Spinal cord (tissue), 10 donors: ENCODE data around the gene ESYT3. TPM values are rescaled to one million over a fixed set of nuclear protein-coding genes. Genes with fewer than 3 reads are reported as not detected.
"Not testable (repeated sequence)": the region's sequence is repeated elsewhere in the genome, so short reads cannot be mapped to it uniquely, and the experiment has no call there.

ENCODE experiments used
- DNase-seq, 6 donors: peaks; one replicate each; pipeline versions ENCODE4 v3.0.0 to v3.0.0-alpha.2; 2013 to 2015; ENCODE audit warnings: low spot score in 6 of 6, low read depth in 4 of 6
- H3K27ac ChIP-seq: one replicate; pipeline ENCODE4 v1.5.1; 2013; ENCODE audit warnings: low read depth, low read length, control low read depth
- H3K27me3 ChIP-seq: one replicate; pipeline ENCODE4 v1.6.1; 2013; ENCODE audit warnings: low read length; ENCODE audit not compliant: control insufficient read depth, insufficient read depth
- H3K36me3 ChIP-seq: one replicate; pipeline ENCODE4 v1.6.1; 2013; ENCODE audit warnings: low read length; ENCODE audit not compliant: control insufficient read depth, insufficient read depth
- H3K4me1 ChIP-seq: one replicate; pipeline ENCODE4 v1.6.1; 2013; ENCODE audit warnings: low read length; ENCODE audit not compliant: control insufficient read depth, insufficient read depth
- H3K4me3 ChIP-seq: one replicate; pipeline ENCODE4 v1.5.1; 2013; ENCODE audit warnings: low read depth, low read length, control low read depth
- H3K9me3 ChIP-seq: one replicate; pipeline ENCODE4 v1.6.1; 2013; ENCODE audit warnings: low read length; ENCODE audit not compliant: control insufficient read depth, insufficient read depth
- WGBS: methylation state at CpG from one replicate; pipeline ENCODE4 v1.1.5; 2013; ENCODE audit warnings: missing lambda C conversion rate; ENCODE audit not compliant: insufficient coverage; 5-methylcytosine and 5-hydroxymethylcytosine counted together
- polyA plus RNA-seq, 2 donors: library from polyadenylated mRNA; unstranded; fragments of 120-200 nt; gene quantifications; one replicate each; pipeline ENCODE4 v1.2.1, GENCODE V29; 2013; ENCODE audit not compliant: insufficient read length in 2 of 2
- total RNA-seq, 2 donors: library from RNA; depleted of rRNA in 1 of 2; stranded (reverse); fragments of 120-200 nt in 1 of 2; fragments of >200 nt in 1 of 2; gene quantifications; one replicate each; pipeline versions ENCODE4 v1.2.3 to v1.2.4, GENCODE V29; 2013 to 2014
- donor health status: healthy.

The ESYT3 gene
- total and polyA plus RNA-seq, 4 donors, result 4.3 to 6.7 (median 5.7) TPM

- Histone ChIP-seq H3K9me3 (no peaks in the 10 kb centered on the region), H3K4me3 (no peak overlapping the region), H3K36me3 (peaks cover 13% of the 10 kb centered on the region), H3K27me3 (no peaks in the 10 kb centered on the region), H3K27ac (peak overlapping the region; percentile 25), H3K4me1 (peaks cover 9% of the 10 kb centered on the region)
- peak in 2 of 6 donors; percentile 28 to 42 for DNase-seq
- WGBS, result 33% methylated on average over 5 of the region's 7 CpGs
These were observed 25.5 kb upstream of the ESYT3 start for GRCh38 chr3:138408751-138409570.

DNA sequence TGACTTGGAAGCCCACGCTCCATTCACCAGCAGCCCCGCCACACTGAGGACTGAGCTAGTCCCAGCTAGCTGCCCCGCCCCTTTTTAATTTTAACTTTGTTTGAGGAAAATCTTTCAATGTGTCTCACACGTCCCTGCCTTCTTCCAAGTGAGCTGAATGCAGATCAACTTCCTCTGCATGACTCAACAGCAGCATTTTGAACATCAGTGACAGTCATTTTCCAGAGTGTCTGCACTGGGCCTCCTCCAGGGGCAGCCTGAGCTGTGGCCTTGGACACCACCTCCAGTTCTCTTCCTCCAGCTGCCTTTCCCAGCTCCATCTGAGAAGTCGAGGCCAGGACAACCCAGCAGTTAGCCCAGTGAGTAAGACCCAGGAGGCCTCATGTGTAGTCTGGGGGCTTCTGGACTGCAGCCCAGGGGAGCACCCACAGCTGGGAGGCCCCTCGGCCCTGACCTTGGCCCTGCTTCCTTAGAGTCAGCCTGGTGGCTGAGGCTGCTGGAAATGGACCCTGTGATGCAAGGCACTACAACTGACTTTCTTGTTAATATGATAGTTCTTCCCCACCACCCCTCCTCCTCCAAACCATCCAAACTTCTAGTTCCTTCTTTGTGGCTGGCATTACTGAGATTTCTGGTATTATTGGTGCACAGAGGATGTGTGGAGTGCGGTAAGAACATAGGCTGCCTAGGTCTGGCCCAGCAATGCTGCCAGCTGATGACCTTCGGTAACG is 21.4 kb upstream of the ESYT3 start:
- H3K4me3 ChIP-seq, result no peak overlapping the region
- no peaks in the 10 kb centered on the region for H3K9me3 ChIP-seq
- H3K27me3 ChIP-seq, result no peaks in the 10 kb centered on the region
- no peaks in the 10 kb centered on the region for H3K36me3 ChIP-seq
- peaks cover 14% of the 10 kb centered on the region for H3K4me1 ChIP-seq
- H3K27ac ChIP-seq, result no peak overlapping the region
- no peak for DNase-seq
- WGBS, result 74% methylated on average over 8 of the region's 9 CpGs

DNA sequence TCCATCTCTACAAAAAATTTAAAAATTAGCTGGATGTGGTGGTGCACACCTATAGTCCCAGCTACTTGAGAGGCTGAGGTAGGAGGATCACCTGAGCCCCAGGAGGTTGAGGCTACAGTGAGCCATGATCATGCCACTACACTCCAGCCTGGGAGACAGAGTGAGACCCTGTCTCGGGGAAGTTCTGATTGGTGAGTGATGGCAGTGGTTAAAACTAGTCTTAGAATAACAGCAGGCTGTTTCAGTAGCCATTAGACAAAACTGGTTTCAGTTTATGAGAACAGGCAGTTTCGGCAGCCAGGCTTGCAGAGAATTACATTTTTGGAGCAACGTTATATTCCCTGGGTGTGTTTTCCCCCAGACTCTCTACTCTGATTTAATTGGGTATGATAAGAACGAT is 18.2 kb upstream of the ESYT3 start:
- WGBS, result 83% methylated on average over 1 of the region's 4 CpGs
- H3K4me3 ChIP-seq, DNase-seq, H3K4me1 ChIP-seq, H3K9me3 ChIP-seq, H3K27ac ChIP-seq, H3K27me3 ChIP-seq, H3K36me3 ChIP-seq: not testable (repeated sequence)

DNA sequence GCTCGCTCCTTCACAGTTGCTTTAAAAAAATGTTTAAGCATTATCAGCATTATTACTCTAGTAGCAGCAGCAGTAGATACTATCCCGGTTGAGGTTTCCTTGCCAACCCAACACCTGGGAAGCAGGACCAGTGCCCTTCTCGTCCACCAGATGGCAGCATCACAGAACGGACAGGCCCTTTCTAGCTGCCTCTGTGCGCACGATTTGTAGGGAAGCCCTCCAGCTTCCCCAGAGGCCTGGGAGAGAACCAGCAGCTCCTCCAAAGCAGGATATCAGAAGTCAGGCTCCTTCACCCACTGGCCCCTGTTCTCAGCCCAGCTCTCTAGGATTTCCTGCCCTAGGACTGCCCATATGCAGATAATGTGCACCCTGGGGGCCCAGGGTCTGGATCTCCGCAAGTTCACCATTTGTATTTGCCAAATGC is 16.8 kb upstream of the ESYT3 start:
- 17% methylated on average over 6 of the region's 7 CpGs for WGBS
- H3K4me1 ChIP-seq, result peaks cover 6% of the 10 kb centered on the region
- H3K27me3 ChIP-seq, result no peaks in the 10 kb centered on the region
- H3K36me3 ChIP-seq, result no peaks in the 10 kb centered on the region
- no peak overlapping the region for H3K27ac ChIP-seq
- no peak overlapping the region for H3K4me3 ChIP-seq
- DNase-seq, result peak in 4 of 6 donors; percentile 63 to 92 (median 77)
- H3K9me3 ChIP-seq, result no peaks in the 10 kb centered on the region

- Histone ChIP-seq H3K27me3 (no peaks in the 10 kb centered on the region), H3K4me3 (no peak overlapping the region), H3K27ac (no peak overlapping the region), H3K36me3 (no peaks in the 10 kb centered on the region), H3K4me1 (peaks cover 6% of the 10 kb centered on the region), H3K9me3 (no peaks in the 10 kb centered on the region)
- WGBS, result no CpG with 5 or more reads among the region's 5 CpGs
- no peak for DNase-seq
These were observed 15.7 kb upstream of the ESYT3 start for GRCh38 chr3:138418601-138419206.

DNA sequence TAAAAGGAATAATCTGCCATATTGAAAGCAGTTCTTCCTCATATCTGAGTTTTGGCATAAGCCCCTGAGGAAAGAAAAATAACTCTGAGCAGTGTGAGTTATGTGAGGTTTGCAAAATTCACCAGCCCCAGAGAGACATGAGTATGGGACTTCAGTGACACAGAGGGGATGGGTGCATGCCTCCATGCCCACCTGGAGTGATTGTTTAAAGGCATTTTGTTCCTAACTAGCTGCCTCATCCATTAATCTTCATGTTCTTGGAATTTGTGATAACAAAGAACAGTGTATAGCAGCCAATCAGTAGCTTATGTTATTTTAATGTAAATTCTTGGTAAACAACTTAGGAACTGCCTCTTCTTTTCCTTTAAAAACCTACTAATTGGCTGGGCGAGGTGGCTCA is 11.1 kb upstream of the ESYT3 start:
- no peak for DNase-seq
- Histone ChIP-seq H3K27ac (no peak overlapping the region), H3K36me3 (no peaks in the 10 kb centered on the region), H3K9me3 (no peaks in the 10 kb centered on the region), H3K27me3 (no peaks in the 10 kb centered on the region), H3K4me1 (no peaks in the 10 kb centered on the region), H3K4me3 (no peak overlapping the region)
- 67% methylated on average over 1 of the region's 1 CpG for WGBS

DNA sequence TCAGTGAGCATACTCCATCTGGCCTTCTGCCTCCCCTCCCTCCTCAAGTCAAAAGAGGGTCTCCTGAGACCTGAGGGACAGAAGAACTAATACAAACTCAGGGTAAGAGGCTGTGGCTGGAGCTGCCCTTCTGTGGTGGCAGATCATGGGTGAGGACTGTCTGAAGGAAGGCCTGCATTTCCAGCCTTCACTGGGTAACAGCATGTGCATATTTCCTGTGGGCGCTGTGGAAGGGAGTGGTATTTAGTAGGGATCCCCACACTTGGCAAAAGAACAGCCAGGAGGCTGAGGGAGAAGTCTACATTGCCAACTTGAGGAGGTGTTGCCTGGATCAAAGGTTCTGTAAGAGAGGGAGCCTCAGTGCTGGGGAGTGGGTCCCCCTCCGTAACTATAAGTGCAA is 10.1 kb upstream of the ESYT3 start:
- Histone ChIP-seq H3K27me3 (no peaks in the 10 kb centered on the region), H3K4me1 (no peaks in the 10 kb centered on the region), H3K9me3 (no peaks in the 10 kb centered on the region), H3K4me3 (no peak overlapping the region), H3K36me3 (no peaks in the 10 kb centered on the region), H3K27ac (no peak overlapping the region)
- WGBS, result 100% methylated on average over 1 of the region's 2 CpGs
- no peak for DNase-seq

DNA sequence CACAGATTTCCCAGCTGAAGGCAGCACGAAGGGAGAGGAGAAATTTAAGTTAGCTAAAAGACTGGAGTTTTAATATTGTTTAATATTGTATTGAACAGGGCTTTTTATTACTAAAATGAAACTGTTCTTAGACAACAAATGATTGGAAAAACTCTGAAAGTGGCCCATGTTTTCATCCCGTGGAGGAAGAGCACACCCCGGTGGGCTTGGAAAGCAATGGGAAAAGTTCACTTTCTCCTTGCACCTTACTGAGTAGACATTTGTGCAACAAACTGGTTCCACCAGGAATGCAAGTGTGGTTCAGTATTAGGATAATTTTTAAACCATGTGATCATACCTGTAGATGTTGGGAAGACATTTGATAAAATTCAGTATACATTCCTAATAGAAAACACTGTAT is 8.2 kb upstream of the ESYT3 start:
- no peak overlapping the region for H3K27ac ChIP-seq
- no CpG with 5 or more reads among the region's 3 CpGs for WGBS
- H3K4me3 ChIP-seq, result no peak overlapping the region
- DNase-seq, result peak in 3 of 6 donors; percentile 39 to 69 (median 64)
- no peaks in the 10 kb centered on the region for H3K9me3 ChIP-seq
- no peaks in the 10 kb centered on the region for H3K27me3 ChIP-seq
- no peaks in the 10 kb centered on the region for H3K36me3 ChIP-seq
- no peaks in the 10 kb centered on the region for H3K4me1 ChIP-seq

- not testable (repeated sequence) for H3K27ac ChIP-seq, H3K27me3 ChIP-seq, DNase-seq, H3K36me3 ChIP-seq, H3K4me3 ChIP-seq, H3K4me1 ChIP-seq, H3K9me3 ChIP-seq
- WGBS, result 100% methylated on average over 1 of the region's 4 CpGs
These were observed 7.7 kb upstream of the ESYT3 start for GRCh38 chr3:138426754-138427153.
